C4-2B (cell line): ENCODE data around the gene TUBB4B.

Source experiments
- ZFX ChIP-seq: fragments of 450-650 bp; IDR thresholded peaks from 2 replicates; pipeline ENCODE4 v1.6.1; 2017
- TF ChIP-seq, protein P1 (sequence below): fragments of 450-650 bp; conservative IDR thresholded peaks from 2 replicates; pipeline ENCODE4 v1.5.1; 2017; ENCODE audit warnings: mild to moderate bottlenecking

GRCh38 chr9:137263506-137263905, 22.4 kb downstream of the TUBB4B start:
- TF ChIP-seq, protein P1, sequence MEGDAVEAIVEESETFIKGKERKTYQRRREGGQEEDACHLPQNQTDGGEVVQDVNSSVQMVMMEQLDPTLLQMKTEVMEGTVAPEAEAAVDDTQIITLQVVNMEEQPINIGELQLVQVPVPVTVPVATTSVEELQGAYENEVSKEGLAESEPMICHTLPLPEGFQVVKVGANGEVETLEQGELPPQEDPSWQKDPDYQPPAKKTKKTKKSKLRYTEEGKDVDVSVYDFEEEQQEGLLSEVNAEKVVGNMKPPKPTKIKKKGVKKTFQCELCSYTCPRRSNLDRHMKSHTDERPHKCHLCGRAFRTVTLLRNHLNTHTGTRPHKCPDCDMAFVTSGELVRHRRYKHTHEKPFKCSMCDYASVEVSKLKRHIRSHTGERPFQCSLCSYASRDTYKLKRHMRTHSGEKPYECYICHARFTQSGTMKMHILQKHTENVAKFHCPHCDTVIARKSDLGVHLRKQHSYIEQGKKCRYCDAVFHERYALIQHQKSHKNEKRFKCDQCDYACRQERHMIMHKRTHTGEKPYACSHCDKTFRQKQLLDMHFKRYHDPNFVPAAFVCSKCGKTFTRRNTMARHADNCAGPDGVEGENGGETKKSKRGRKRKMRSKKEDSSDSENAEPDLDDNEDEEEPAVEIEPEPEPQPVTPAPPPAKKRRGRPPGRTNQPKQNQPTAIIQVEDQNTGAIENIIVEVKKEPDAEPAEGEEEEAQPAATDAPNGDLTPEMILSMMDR = no peak
- no peak for TF ChIP-seq ZFX
